HG02973 (cell line): ENCODE data around the gene KLHL2.

Source experiments
- ATAC-seq: cut with Tn5 transposase; IDR thresholded peaks from one replicate; pipeline ENCODE4 v1.9.1; 2021; ENCODE audit warnings: moderate library complexity; ENCODE audit not compliant: unreplicated experiment

The KLHL2 gene

GRCh38 chr4:165288226-165288625, 80.9 kb downstream of the KLHL2 start:
- peak; percentile 49 for ATAC-seq

GRCh38 chr4:165288639-165289422, 81.5 kb downstream of the KLHL2 start:
- peak; percentile 21 for ATAC-seq

- ATAC-seq: no peak
Measured at GRCh38 chr4:165289423-165289785, 82.0 kb downstream of the KLHL2 start.

GRCh38 chr4:165293061-165293460, 85.7 kb downstream of the KLHL2 start:
- ATAC-seq: no peak

GRCh38 chr4:165293927-165294649, 86.7 kb downstream of the KLHL2 start:
- no peak for ATAC-seq

- peak; percentile 97 for ATAC-seq
Measured at GRCh38 chr4:165294907-165295306, 87.5 kb downstream of the KLHL2 start.

- no peak for ATAC-seq
Measured at GRCh38 chr4:165297626-165298025, 90.3 kb downstream of the KLHL2 start.

GRCh38 chr4:165299399-165300060, 92.2 kb downstream of the KLHL2 start:
- no peak for ATAC-seq

- ATAC-seq: peak; percentile 73
Measured at GRCh38 chr4:165301833-165302232, 94.5 kb downstream of the KLHL2 start.

- ATAC-seq: no peak
Measured at GRCh38 chr4:165302658-165303057, 95.3 kb downstream of the KLHL2 start.

GRCh38 chr4:165308166-165308565, 100.8 kb downstream of the KLHL2 start:
- no peak for ATAC-seq

- ATAC-seq: no peak
Measured at GRCh38 chr4:165308606-165309005, 101.2 kb downstream of the KLHL2 start.

GRCh38 chr4:165309456-165309855, 102.1 kb downstream of the KLHL2 start:
- no peak for ATAC-seq

GRCh38 chr4:165312506-165312905, 105.1 kb downstream of the KLHL2 start:
- ATAC-seq: no peak

GRCh38 chr4:165319030-165319429, 111.7 kb downstream of the KLHL2 start:
- ATAC-seq: no peak

- ATAC-seq: no peak
Measured at GRCh38 chr4:165319509-165319908, 112.1 kb downstream of the KLHL2 start.

GRCh38 chr4:165324236-165324917, 117.0 kb downstream of the KLHL2 start:
- ATAC-seq: no peak

- ATAC-seq: no peak
Measured at GRCh38 chr4:165324918-165325304, 117.5 kb downstream of the KLHL2 start.

- ATAC-seq: no peak
Measured at GRCh38 chr4:165325732-165326512, 118.6 kb downstream of the KLHL2 start.

- no peak for ATAC-seq
Measured at GRCh38 chr4:165326831-165327210, 119.5 kb downstream of the KLHL2 start.
